Tibial nerve (tissue), 4 donors: ENCODE data around the gene SSBP2.
A peak's percentile ranks its signal among the peaks of the same experiment; 100 is the strongest.

Experiments
- CTCF ChIP-seq, 5 experiments: fragments of 200-600 bp in 3 of 5; fragments of 450-650 bp in 2 of 5; sonication (generic) in 3 of 5; IDR thresholded peaks; one replicate each; pipeline ENCODE4 v1.5.1; 2016 to 2019; ENCODE audit warnings: antibody characterized with exemption in 5 of 5, mild to moderate bottlenecking in 3 of 5, moderate library complexity in 2 of 5
- EP300 ChIP-seq, 2 donors: sonication (generic); formaldehyde crosslinking; IDR thresholded peaks; one replicate each; pipeline ENCODE4 v1.6.1; 2017; ENCODE audit warnings: antibody characterized with exemption in 2 of 2, mild to moderate bottlenecking in 1 of 2
- POLR2A ChIP-seq, 2 donors: fragments of 450-650 bp; IDR thresholded peaks; one replicate each; pipeline ENCODE4 v1.6.1; 2017; ENCODE audit warnings: antibody characterized with exemption in 2 of 2, mild to moderate bottlenecking in 2 of 2, moderate library complexity in 2 of 2

DNA sequence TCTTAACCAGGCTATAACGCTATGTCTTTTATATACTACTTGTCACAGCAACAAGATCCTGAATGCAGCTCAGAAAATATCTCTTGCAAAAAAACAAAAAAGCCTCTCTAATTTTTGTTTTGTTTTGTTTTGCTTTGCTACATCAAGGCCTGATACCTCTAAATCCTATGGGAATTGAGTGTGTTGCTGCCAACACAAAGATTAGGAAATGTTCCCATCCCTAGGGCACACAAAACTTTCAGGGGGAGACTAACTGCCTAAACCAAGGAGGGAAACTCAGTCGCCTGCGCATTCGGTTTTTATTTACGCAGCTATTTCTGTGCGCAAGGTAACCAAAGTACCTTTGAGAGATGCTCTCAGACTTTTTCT lies 1.7 kb downstream of the SSBP2 start:
- TF ChIP-seq CTCF (IDR thresholded peaks at IDR 0.05) (no peak), EP300 (IDR thresholded peaks at IDR 0.05) (peak in 1 of 2 donors; percentile 55), POLR2A (IDR thresholded peaks at IDR 0.05) (no peak)
